ENCODE data around the gene NRBP1.

DNA sequence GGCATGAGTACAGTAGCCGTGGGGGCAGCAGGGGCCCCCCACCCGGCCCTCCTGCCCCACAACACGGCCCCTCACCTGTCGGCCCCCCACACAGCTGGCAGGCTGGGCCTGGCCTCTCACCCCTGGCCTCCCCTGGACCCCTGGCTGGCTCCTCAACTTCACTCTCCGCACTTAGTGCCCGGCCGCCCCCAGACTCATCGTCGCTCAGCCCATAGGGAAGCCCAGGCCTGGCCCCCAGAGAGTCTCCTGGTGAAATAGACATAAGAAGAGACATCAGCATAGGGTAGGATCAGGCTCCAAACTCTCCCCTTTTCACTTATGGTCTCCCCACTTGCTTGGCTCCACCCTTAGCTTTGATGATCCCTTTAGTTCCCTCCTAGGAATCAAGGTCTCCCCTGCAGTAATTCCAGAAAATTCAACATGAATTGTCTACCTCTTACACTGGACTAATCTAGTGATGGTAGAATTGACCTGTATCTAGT lies 49.6 kb upstream of the NRBP1 start:
- TF ChIP-seq CTCF (IDR thresholded peaks at IDR 0.05; ENCODE audit: insufficient read depth, low read length, poor library complexity, severe bottlenecking) (no peak), EZH2phosphoT487 (conservative IDR thresholded peaks at IDR 0.05; ENCODE audit: low read length) (no peak)

Data from SU-DHL-6 (cell line).